Stimulated activated effector memory CD8-positive, alpha-beta T cell treated with anti-CD3 and anti-CD28 coated beads, Interleukin-12 subunit alpha, Interleukin-12 subunit beta, amount 100 ng/mL, for 72 hours (primary cell): ENCODE results near the gene GMNC.
A peak's percentile ranks its signal among the peaks of the same experiment; 100 is the strongest.
"Not testable (repeated sequence)": the region's sequence is repeated elsewhere in the genome, so short reads cannot be mapped to it uniquely, and the experiment has no call there.

ENCODE experiments used
- ATAC-seq: fragments of 150-1000 bp; cut with Tn5 transposase; 2 replicates; pipeline ENCODE4 v1.10.0; 2021
- DNase-seq, 2 donors: peaks; one replicate each; pipeline ENCODE4 v3.0.0; 2021 to 2022; ENCODE audit warnings: low spot score in 2 of 2
- H3K27ac Mint-ChIP-seq: one replicate; pipeline ENCODE4 v1.8.0; 2022; ENCODE audit warnings: mild to moderate bottlenecking, mixed read lengths
- H3K36me3 Mint-ChIP-seq: one replicate; pipeline ENCODE4 v1.8.0; 2022; ENCODE audit warnings: mild to moderate bottlenecking, mixed read lengths
- H3K4me1 Mint-ChIP-seq: one replicate; pipeline ENCODE4 v1.8.0; 2022; ENCODE audit warnings: mixed read lengths
- H3K4me3 Mint-ChIP-seq: one replicate; pipeline ENCODE4 v1.8.0; 2022; ENCODE audit warnings: mild to moderate bottlenecking, mixed read lengths
- H3K9me3 Mint-ChIP-seq: one replicate; pipeline ENCODE4 v1.8.0; 2022; ENCODE audit warnings: mixed read lengths

Gene GMNC

GRCh38 chr3:190862209-190863118 lies at the start of gene GMNC:
GMNC (minus strand) TSS chr3:190862694; CDS start chr3:190862615, 79 bp downstream.
- H3K4me1 Mint-ChIP-seq, result no peaks in the 10 kb centered on the region
- peak within 1 kb of the TSS; percentile 27 for H3K4me3 Mint-ChIP-seq
- H3K36me3 Mint-ChIP-seq, result no peaks in the 10 kb centered on the region
- DNase-seq (no peak), ATAC-seq (peak; percentile 92)
- no peak within 1 kb of the TSS for H3K27ac Mint-ChIP-seq
- H3K9me3 Mint-ChIP-seq, result peaks cover 3% of the 10 kb centered on the region

- ATAC-seq (no peak), DNase-seq (no peak)
- no peaks in the 10 kb centered on the region for H3K9me3 Mint-ChIP-seq
- no peak overlapping the region for H3K27ac Mint-ChIP-seq
- H3K4me3 Mint-ChIP-seq, result no peak overlapping the region
- H3K4me1 Mint-ChIP-seq, result no peaks in the 10 kb centered on the region
- H3K36me3 Mint-ChIP-seq, result no peaks in the 10 kb centered on the region
Measured at GRCh38 chr3:190911382-190911781, 48.9 kb upstream of the GMNC start.

DNA sequence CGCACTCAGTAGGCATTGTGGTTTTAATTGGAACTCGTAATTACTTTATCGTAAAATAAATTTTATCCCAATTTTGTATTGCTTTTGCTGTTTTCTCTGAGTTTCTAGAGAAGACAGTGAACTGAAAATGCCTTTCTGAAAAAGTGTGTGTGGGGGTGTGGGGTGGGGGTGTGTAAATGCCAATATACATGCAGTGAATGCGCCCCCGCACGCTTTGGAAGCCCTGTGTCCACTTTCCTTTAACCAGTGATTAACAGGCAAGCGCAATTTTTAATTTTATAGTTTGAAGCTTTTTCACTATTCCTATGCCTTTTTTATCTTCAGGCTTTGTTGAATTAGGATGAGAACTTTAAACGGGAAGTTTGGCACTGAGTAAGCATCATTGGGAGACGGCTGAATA lies 47.4 kb upstream of the GMNC start:
- no peak for DNase-seq
- Mint-ChIP-seq H3K36me3 (no peaks in the 10 kb centered on the region), H3K4me3 (no peak overlapping the region), H3K27ac (no peak overlapping the region), H3K4me1 (no peaks in the 10 kb centered on the region), H3K9me3 (peaks cover 2% of the 10 kb centered on the region)
- no peak for ATAC-seq

DNA sequence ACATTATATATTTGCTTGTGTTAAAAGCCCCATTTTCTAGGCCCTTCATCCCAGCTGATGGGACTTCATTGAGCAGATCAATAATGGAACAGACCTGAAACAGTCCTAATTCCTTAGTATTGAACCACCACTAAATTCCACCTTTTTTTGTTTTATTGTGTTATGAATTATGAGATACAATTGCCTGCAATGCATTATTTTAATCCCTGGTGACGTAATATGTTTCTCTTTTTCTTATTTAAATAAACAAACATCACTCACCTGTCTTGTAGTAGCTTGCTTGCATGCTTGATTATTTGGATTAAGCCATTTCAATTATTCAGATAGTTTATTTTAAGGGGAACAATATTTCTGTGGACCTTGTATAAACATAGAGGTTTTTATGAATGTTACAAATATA lies 40.7 kb upstream of the GMNC start:
- Mint-ChIP-seq H3K27ac (no peak overlapping the region), H3K9me3 (peaks cover 8% of the 10 kb centered on the region), H3K4me3 (no peak overlapping the region), H3K36me3 (no peaks in the 10 kb centered on the region), H3K4me1 (no peaks in the 10 kb centered on the region)
- ATAC-seq (no peak), DNase-seq (no peak)

GRCh38 chr3:190902292-190902691 lies 39.8 kb upstream of the GMNC start:
- no peak for DNase-seq
- no peak for ATAC-seq
- Mint-ChIP-seq H3K4me3 (no peak overlapping the region), H3K36me3 (no peaks in the 10 kb centered on the region), H3K9me3 (peaks cover 8% of the 10 kb centered on the region), H3K27ac (no peak overlapping the region), H3K4me1 (no peaks in the 10 kb centered on the region)

DNA sequence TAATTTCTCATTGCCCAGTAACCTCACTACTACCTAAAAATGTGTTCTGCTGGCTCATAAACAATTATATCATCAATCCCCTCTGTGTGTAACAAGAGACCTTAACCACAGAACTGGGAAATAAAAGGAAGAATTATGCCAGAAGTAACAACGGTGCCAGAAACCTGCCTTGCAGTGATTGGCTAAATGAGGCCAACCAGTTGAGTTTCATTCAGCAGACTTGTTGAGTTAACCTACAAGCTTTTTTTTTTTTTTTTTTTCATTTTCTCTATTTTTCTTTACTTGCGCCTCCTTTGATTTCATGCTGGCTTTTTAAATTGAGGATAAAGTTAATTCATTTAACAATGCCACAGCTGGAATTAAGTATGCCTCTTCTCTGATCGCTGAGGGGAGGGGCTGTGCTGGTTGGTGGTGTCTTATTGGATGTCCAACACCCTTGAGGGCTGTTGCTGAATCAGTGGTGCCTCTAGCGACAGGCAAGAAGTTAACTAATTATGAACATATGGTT lies 30.0 kb upstream of the GMNC start:
- Mint-ChIP-seq H3K36me3 (no peaks in the 10 kb centered on the region), H3K9me3 (peaks cover 13% of the 10 kb centered on the region), H3K4me1 (no peaks in the 10 kb centered on the region), H3K4me3 (no peak overlapping the region), H3K27ac (no peak overlapping the region)
- ATAC-seq (no peak), DNase-seq (no peak)

- no peaks in the 10 kb centered on the region for H3K4me1 Mint-ChIP-seq
- H3K4me3 Mint-ChIP-seq, result no peak overlapping the region
- no peak overlapping the region for H3K27ac Mint-ChIP-seq
- H3K9me3 Mint-ChIP-seq, result peaks cover 3% of the 10 kb centered on the region
- H3K36me3 Mint-ChIP-seq, result no peaks in the 10 kb centered on the region
- DNase-seq (no peak), ATAC-seq (no peak)
Measured at GRCh38 chr3:190886945-190887344, 24.5 kb upstream of the GMNC start.

DNA sequence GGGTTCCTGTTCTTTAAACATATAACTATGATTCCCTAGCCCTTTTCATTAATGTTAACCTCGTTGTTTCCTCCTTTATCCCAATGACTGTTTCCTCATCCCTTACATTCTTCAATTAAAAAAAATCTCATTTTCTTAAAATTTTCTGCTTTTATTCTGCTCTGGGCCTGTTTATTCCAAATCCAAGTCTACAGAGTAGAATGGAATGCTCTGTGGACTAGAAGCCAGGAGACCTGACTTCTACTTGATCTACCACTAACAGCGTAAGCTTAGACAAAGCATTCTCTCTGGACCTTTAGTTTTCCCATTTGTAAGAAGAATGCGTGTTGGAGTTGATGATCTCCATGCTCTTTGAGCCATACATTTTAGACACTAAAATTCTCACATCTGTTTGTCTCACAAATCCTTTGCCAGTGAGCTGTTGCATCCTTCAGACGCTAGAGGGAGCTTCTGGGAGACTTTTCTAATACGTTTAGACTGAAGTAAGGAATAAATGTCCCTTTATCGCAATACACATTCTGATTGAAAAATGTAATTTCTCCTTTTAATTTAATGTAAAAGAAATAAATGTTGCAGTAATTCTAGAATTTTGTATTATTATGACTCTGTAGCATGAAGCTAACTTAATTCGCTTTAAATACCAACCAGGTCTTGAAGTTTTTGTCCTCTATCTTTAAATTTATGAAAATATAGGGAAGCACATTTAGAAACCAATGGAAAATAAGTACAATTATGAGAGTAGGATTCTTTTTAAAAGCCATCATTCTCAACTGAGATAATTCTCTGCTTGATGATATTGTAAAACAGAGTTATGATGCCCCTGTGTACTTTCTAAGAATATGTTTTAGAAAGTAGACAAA lies 21.7 kb upstream of the GMNC start:
- Mint-ChIP-seq H3K27ac (no peak overlapping the region), H3K36me3 (no peaks in the 10 kb centered on the region), H3K4me3 (no peak overlapping the region), H3K4me1 (no peaks in the 10 kb centered on the region), H3K9me3 (peaks cover 3% of the 10 kb centered on the region)
- ATAC-seq (no peak), DNase-seq (no peak)

DNA sequence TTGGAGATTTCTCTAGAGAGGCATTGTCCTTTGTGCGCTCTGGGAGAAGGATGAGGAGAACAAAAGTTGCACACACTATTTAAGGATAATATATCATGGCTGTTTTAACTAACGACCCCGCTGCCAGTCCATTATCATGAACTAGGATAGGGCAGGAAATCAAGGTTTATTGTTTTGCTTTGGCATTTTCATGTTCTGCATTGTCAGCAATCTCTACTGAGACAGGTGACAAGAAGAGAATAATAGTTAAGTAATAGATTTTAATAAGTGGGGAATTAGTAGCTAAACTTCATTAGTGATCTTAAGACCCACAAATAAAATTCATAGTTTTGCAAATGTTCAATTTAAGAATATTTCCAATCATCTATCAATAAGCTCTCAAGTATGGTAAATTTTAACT lies 20.6 kb upstream of the GMNC start:
- no peaks in the 10 kb centered on the region for H3K36me3 Mint-ChIP-seq
- no peaks in the 10 kb centered on the region for H3K4me1 Mint-ChIP-seq
- no peak overlapping the region for H3K27ac Mint-ChIP-seq
- no peak overlapping the region for H3K4me3 Mint-ChIP-seq
- no peak for DNase-seq
- peaks cover 3% of the 10 kb centered on the region for H3K9me3 Mint-ChIP-seq
- no peak for ATAC-seq

GRCh38 chr3:190877925-190878324 lies 15.4 kb upstream of the GMNC start:
- ATAC-seq (no peak), DNase-seq (no peak)
- Mint-ChIP-seq H3K36me3 (no peaks in the 10 kb centered on the region), H3K9me3 (no peaks in the 10 kb centered on the region), H3K4me1 (no peaks in the 10 kb centered on the region), H3K27ac (no peak overlapping the region), H3K4me3 (no peak overlapping the region)

DNA sequence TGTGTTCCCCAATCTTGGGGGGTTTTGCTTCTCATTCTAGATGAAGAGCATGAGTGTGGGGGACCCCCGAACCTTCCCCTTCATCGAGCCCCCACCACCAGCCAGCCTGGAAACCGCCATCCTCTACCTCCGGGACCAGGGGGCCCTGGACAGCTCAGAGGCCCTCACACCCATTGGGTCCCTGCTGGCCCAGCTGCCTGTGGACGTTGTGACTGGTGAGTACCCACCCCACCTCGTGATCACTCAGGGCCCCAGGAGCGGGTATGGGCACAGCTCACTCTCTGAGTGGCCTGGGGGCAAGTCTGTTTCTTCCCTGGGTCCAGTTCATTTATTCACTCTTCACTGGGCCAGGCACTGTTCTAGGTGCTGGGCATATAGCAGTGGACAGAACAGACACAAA lies 13.9 kb upstream of the GMNC start:
- not testable (repeated sequence) for H3K4me1 Mint-ChIP-seq, H3K9me3 Mint-ChIP-seq, H3K4me3 Mint-ChIP-seq, DNase-seq, H3K36me3 Mint-ChIP-seq, H3K27ac Mint-ChIP-seq
- peak; percentile 44 for ATAC-seq

- not testable (repeated sequence) for H3K9me3 Mint-ChIP-seq, ATAC-seq, H3K27ac Mint-ChIP-seq, H3K36me3 Mint-ChIP-seq, H3K4me1 Mint-ChIP-seq, DNase-seq, H3K4me3 Mint-ChIP-seq
Measured at GRCh38 chr3:190875061-190875460, 12.6 kb upstream of the GMNC start.

DNA sequence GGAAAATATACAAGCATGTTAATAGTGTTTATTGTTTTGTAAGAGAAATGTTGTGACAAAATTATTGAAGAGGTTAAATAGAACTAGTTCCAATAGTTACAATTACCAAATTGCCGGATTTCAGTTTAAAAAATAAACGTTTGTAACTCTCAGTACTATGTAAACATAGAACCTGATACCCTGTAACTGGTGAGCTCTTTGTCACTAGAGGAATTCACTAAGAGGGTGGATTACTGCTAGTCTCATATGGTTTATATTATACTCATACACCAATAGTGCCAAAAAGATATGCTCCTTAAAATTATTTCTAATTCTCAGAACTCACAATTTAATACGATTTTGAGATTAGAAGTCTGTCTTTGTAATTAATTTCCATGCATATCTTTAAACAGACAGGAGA lies 7.6 kb upstream of the GMNC start:
- H3K4me3 Mint-ChIP-seq, result no peak overlapping the region
- DNase-seq, result no peak
- H3K4me1 Mint-ChIP-seq, result no peaks in the 10 kb centered on the region
- no peaks in the 10 kb centered on the region for H3K36me3 Mint-ChIP-seq
- no peak overlapping the region for H3K27ac Mint-ChIP-seq
- no peak for ATAC-seq
- H3K9me3 Mint-ChIP-seq, result no peaks in the 10 kb centered on the region

DNA sequence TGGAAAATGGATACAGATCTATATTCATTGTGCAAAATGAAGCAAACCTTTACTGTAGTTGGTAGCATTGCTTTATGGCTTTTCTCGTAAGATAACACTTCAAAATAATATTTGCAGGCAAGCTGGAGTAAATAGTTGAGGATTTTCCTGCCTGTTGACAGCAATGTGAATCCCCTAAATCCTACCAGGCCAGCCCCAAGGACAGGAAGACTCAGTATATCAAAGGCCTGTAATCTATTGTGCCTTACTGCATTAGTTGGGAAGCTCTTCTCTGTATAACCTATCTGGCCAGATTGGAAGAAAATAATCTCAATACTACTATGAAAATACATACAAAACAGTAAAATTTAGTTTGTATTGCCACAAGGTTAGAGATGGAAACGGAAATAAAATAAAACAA lies 4.6 kb upstream of the GMNC start:
- Mint-ChIP-seq H3K27ac (no peak overlapping the region), H3K4me1 (no peaks in the 10 kb centered on the region), H3K36me3 (no peaks in the 10 kb centered on the region), H3K4me3 (no peak overlapping the region), H3K9me3 (peaks cover 2% of the 10 kb centered on the region)
- ATAC-seq, result no peak
- DNase-seq, result no peak

DNA sequence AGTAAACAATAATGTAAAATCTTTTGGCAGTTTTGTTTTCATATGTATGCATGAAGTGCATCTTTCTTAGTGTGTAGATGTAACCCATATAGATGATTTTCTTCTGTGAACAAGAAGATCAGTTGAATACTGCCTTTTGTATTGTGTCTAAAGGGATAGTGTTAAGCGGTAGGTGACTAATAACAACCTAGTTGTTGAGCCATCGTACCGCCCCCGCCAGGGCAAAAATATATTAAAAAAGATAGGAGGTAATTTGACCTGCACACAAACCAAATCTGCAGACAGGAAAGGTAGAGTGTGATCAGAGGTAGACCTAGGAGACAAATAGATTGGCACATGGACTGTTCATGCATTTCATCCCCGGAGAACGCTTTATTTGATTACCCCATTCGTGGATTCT lies 3.3 kb upstream of the GMNC start:
- no peak overlapping the region for H3K27ac Mint-ChIP-seq
- no peak for DNase-seq
- ATAC-seq, result no peak
- H3K9me3 Mint-ChIP-seq, result peaks cover 3% of the 10 kb centered on the region
- H3K4me1 Mint-ChIP-seq, result no peaks in the 10 kb centered on the region
- H3K4me3 Mint-ChIP-seq, result no peak overlapping the region
- no peaks in the 10 kb centered on the region for H3K36me3 Mint-ChIP-seq

- ATAC-seq (no peak), DNase-seq (no peak)
- no peaks in the 10 kb centered on the region for H3K4me1 Mint-ChIP-seq
- no peak overlapping the region for H3K27ac Mint-ChIP-seq
- H3K9me3 Mint-ChIP-seq, result peaks cover 3% of the 10 kb centered on the region
- no peak overlapping the region for H3K4me3 Mint-ChIP-seq
- H3K36me3 Mint-ChIP-seq, result no peaks in the 10 kb centered on the region
Measured at GRCh38 chr3:190865419-190865818, 2.9 kb upstream of the GMNC start.
